Right lobe of liver (tissue), 6 donors: ENCODE measurements around the gene SMPD3. TPM values are rescaled to one million over a fixed set of nuclear protein-coding genes. Genes with fewer than 3 reads are reported as not detected.

Experiments used
- ATAC-seq, 4 donors: fragments of 200-7000 bp; cut with Tn5 transposase; one replicate each; pipeline ENCODE4 v1.9.1; 2020; ENCODE audit warnings: mild to moderate bottlenecking in 4 of 4, moderate library complexity in 4 of 4
- DNase-seq, 3 donors: peaks; one replicate each; pipeline ENCODE4 v3.0.0-alpha.2; 2020
- H3K27ac ChIP-seq, 3 donors: fragments of 200-600 bp; one replicate each; pipeline ENCODE4 v1.8.0; 2022
- H3K27me3 ChIP-seq, 2 donors: fragments of 200-600 bp; one replicate each; pipeline ENCODE4 v1.8.0; 2022
- H3K36me3 ChIP-seq, 4 donors: fragments of 200-600 bp; sonication (generic) in 1 of 4; one replicate each; pipeline versions ENCODE4 v1.5.1 to v1.8.0; 2017 to 2022; ENCODE audit warnings: control low read depth in 1 of 4
- H3K4me1 ChIP-seq, 4 donors: fragments of 200-600 bp; sonication (generic) in 1 of 4; one replicate each; pipeline versions ENCODE4 v1.5.1 to v1.8.0; 2017 to 2022; ENCODE audit warnings: control low read depth in 1 of 4
- H3K4me3 ChIP-seq, 3 donors: fragments of 200-600 bp; one replicate each; pipeline ENCODE4 v1.8.0; 2022
- H3K9me3 ChIP-seq, 4 donors: fragments of 200-600 bp; sonication (generic) in 1 of 4; one replicate each; pipeline versions ENCODE4 v1.5.1 to v1.8.0; 2017 to 2022; ENCODE audit warnings: control low read depth in 1 of 4
- POLR2A ChIP-seq: fragments of 450-650 bp; IDR thresholded peaks from one replicate; pipeline ENCODE4 v1.6.1; 2017; ENCODE audit warnings: antibody characterized with exemption, mild to moderate bottlenecking
- WGBS: methylation state at CpG from one replicate; pipeline ENCODE4 v1.1.6; 2018; ENCODE audit warnings: low coverage, low lambda C conversion rate; ENCODE audit not compliant: insufficient coverage; ENCODE audit errors: missing lambda C conversion rate; 5-methylcytosine and 5-hydroxymethylcytosine counted together
- intact Hi-C, 2 donors: fragments of 100-400 bp; cut with DNase I; formaldehyde crosslinking; loops; one replicate each; pipeline versions ENCODE4 v1.11.2 to v1.14.1; 2022
- total RNA-seq, 6 experiments: library from RNA; depleted of rRNA in 2 of 6; stranded (reverse); fragments of >200 nt in 2 of 6; fragmentation: NEBNext Ultra II Directional in 3 of 6; extraction: Animal tissue kit (Norgen Biotek cat#: 25700) in 3 of 6; gene quantifications; one replicate each; pipeline versions ENCODE4 v1.1.0 to v1.2.4, GENCODE V29; 2016 to 2023
- TF ChIP-seq, protein P1 (sequence below), 4 donors: fragments of 200-600 bp in 3 of 4; fragments of 450-650 bp in 1 of 4; IDR thresholded peaks; one replicate each; pipeline versions ENCODE4 v1.5.1 to v1.8.0; 2016 to 2022; ENCODE audit warnings: antibody characterized with exemption in 4 of 4, mild to moderate bottlenecking in 2 of 4
- donor health status: DM: no; HTN: yes; CAD: no.
- donor health status: DM: no; HTN: no; CAD: no.
- donor health status: DM: no; HTN: no; CAD: no.
- donor health status: DM: no; HTN: yes; CAD: no.
- donor health status: DM: no; HTN: yes; CAD: no.

The SMPD3 gene
- total RNA-seq, 6 experiments from 2014 or later: 0.18 to 27.2 (median 5.0) TPM

DNA sequence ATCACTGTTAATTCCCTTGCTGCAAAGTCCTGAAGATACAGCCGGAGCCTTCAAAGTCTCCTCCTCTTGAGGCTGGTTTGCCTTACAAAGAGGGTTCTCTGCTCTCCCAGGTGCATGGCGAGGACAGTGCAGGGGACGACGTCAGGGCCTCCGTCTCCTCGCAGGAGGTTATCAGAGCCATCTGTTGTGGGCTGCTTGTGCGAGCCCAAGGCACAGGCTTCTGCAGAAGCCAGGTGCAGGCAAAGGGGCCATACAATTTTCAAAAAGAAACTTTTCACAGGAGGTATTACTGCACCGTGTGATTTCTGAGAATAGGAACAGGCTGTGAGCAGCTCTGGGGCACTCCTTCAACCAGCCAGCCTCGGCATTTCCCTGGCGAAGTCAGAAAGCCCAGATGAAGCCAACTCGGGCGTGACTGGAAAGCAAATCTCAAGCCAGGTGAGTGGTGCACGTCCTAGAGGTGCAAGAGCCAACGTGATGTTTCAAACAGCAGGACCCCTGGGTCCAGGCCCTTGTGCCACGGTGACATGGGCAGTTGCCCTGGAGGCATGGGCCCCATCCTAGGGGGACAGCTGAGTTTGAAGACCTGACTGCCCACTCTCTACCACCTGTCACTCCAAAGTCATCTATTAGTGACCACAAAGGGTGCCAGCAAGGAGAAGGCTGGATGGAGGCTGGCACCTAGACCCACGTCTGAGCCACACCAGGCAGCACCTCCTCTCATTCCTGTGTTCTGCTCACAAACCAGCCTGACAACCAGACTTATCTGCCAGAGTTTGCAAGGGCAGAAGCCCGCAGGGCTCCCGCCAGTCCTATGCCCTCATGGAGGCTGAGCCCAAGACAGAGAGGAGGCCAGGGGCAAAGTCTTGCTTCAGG is 68.6 kb downstream of the SMPD3 start:
- no peak for ATAC-seq
- Histone ChIP-seq H3K9me3 (no peaks in the 10 kb centered on the region), H3K4me1 (no peaks in the 10 kb centered on the region), H3K4me3 (no peak overlapping the region), H3K36me3 (no peaks in the 10 kb centered on the region), H3K27me3 (no peaks in the 10 kb centered on the region), H3K27ac (no peak overlapping the region)
- intact Hi-C loops: no loop called here
- no peak for DNase-seq
- TF ChIP-seq, protein P1, sequence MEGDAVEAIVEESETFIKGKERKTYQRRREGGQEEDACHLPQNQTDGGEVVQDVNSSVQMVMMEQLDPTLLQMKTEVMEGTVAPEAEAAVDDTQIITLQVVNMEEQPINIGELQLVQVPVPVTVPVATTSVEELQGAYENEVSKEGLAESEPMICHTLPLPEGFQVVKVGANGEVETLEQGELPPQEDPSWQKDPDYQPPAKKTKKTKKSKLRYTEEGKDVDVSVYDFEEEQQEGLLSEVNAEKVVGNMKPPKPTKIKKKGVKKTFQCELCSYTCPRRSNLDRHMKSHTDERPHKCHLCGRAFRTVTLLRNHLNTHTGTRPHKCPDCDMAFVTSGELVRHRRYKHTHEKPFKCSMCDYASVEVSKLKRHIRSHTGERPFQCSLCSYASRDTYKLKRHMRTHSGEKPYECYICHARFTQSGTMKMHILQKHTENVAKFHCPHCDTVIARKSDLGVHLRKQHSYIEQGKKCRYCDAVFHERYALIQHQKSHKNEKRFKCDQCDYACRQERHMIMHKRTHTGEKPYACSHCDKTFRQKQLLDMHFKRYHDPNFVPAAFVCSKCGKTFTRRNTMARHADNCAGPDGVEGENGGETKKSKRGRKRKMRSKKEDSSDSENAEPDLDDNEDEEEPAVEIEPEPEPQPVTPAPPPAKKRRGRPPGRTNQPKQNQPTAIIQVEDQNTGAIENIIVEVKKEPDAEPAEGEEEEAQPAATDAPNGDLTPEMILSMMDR (IDR thresholded peaks at IDR 0.05): no peak
- TF ChIP-seq POLR2A: no peak
- WGBS: 68% methylated on average over 9 of the region's 18 CpGs

DNA sequence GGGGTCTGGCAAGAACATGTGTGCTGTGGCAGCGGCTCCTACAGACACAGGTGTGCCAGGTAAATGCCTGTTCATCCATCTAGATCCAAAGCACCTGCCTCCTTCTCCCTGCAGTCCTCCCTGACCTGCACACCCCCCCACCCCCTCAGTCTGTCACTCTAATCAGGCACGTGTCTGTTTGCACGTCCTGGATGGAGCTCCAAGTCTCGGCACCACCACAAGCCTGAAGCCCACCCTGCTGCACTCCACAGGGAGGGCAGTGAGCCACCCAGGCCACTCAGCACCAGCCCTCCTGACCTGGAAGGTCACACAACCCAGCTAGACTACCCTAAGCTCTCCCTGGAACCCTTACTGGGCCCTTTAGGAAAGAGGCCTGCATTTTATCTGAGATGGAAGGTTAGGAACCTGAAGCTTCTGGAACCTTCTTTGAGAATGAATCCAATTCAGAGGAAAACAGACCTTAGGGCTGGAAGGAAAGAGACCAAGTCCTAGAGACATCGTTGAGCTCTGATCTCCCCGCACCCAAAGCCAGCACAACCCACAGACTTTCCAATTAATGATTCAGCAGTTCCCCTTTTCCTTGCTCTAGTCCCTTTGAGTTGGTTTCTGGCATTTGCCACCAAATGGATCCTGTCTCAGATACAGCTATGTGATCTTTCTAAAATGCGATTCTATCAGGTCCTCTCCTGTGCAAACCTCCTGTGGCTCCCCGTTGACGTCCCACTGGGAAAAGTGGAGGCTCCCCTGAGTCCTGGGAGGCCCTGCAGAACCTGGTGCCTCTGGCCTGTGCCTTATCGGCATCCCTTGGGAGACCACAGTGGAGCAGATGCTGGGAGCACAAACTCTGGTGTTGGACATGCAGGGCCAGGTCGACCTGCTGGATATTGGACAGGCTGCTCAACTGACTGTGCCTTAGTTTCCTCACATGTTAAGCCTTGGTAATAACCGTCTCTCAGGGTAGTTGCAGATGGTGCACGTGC is 69.6 kb downstream of the SMPD3 start:
- WGBS: 83% methylated on average over 5 of the region's 13 CpGs
- intact Hi-C loops: no loop called here
- Histone ChIP-seq H3K27ac (no peak overlapping the region), H3K9me3 (no peaks in the 10 kb centered on the region), H3K4me3 (no peak overlapping the region), H3K4me1 (no peaks in the 10 kb centered on the region), H3K36me3 (no peaks in the 10 kb centered on the region), H3K27me3 (no peaks in the 10 kb centered on the region)
- DNase-seq: no peak
- no peak for ATAC-seq
- no peak for TF ChIP-seq POLR2A
- TF ChIP-seq, protein P1 (IDR thresholded peaks at IDR 0.05): no peak

DNA sequence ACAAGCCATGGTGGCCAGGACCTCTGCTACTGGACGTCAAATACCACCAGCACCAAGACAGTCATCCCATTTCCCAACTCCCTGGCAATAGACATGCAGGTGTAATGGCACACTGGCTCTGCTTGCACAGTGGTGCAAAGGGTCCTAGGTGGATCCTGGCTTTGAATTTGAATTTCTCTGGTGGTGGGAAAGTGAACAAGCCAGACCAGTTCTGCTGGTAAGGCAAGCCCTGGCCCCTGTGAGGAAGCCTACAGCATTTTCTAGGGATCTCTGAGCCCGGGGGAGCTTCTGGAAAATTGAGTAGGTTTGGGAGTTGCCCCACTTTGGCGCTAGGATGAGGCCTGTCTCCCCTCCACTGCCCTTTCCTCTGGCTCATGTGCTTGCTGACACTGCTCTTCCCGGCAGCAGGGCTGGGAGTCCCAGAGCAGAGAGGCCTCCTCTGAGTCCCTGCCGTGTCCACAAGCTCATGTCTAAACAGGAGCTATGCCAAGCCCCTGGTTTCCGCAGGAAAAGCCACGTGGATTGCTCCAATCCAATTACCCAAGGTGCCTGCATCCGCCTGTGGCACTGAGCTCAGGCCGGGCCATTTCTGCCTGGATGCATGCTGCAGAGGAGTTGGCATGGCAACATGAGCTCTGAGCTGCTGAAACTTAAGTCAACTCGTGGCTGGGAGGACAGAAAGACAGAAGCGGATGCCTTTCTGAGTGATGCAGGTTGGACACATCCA is 70.5 kb downstream of the SMPD3 start:
- 80% methylated on average over 2 of the region's 11 CpGs for WGBS
- H3K36me3 ChIP-seq: no peaks in the 10 kb centered on the region
- no peak for ATAC-seq

DNA sequence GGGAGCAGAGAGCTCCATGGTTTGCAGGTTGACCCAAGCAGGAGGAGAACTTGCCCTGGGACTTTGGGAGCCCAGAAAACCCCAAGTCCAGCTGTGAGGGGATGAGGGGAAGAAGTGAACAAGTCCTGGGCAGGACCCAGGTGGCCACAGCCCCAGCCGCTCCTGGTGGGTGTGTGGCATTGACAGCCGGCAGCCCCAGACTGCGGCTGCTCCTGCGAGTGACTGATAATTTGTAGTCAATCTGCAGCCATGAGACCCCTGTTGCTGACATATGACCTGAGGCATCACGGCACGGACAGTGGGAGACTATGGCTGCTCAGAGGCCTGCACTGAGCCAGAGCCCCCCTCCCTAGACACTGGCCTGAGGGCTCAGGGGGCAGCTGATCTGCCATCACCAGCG is 71.1 kb downstream of the SMPD3 start:
- no peaks in the 10 kb centered on the region for H3K36me3 ChIP-seq
- no peak for ATAC-seq
- DNase-seq: no peak

More for the DNA sequence above, 70.5 kb downstream of the SMPD3 start:
- intact Hi-C loops: no loop called here
- TF ChIP-seq, protein P1 (IDR thresholded peaks at IDR 0.05): no peak
- no peak for TF ChIP-seq POLR2A
- Histone ChIP-seq H3K27ac (no peak overlapping the region), H3K27me3 (no peaks in the 10 kb centered on the region), H3K9me3 (no peaks in the 10 kb centered on the region), H3K4me3 (no peak overlapping the region), H3K4me1 (no peaks in the 10 kb centered on the region)
- peak in 1 of 3 donors; percentile 37 for DNase-seq

More for the DNA sequence above, 71.1 kb downstream of the SMPD3 start:
- Histone ChIP-seq H3K27ac (no peak overlapping the region), H3K4me1 (no peaks in the 10 kb centered on the region), H3K9me3 (no peaks in the 10 kb centered on the region), H3K27me3 (no peaks in the 10 kb centered on the region), H3K4me3 (no peak overlapping the region)
- TF ChIP-seq, protein P1 (IDR thresholded peaks at IDR 0.05): no peak
- TF ChIP-seq POLR2A: no peak
- intact Hi-C loops: no loop called here
- 80% methylated on average over 1 of the region's 7 CpGs for WGBS
